IMR-90 (cell line): ENCODE results near the gene CPHXL2. TPM values are rescaled to one million over a fixed set of nuclear protein-coding genes. Genes with fewer than 3 reads are reported as not detected.

Source experiments
- ATAC-seq: fragments of 200-7000 bp; cut with Tn5 transposase; 2 replicates; pipeline ENCODE4 v1.9.1; 2020; ENCODE audit warnings: low read depth, mild to moderate bottlenecking, moderate library complexity
- BruUV-seq: library from RNA; stranded (reverse); fragments of 400-500 nt; replicated peaks from 2 replicates; lab custom pipeline; 2021; lab: Mats Ljungman, UMichigan
- CTCF ChIA-PET: fragments of 300-600 bp; formaldehyde crosslinking; extraction: SDS; loops from one replicate; lab custom pipeline; 2021; ENCODE audit warnings: antibody characterized with exemption; lab: Yijun Ruan, JAX
- POLR2A ChIA-PET: fragments of 300-600 bp; sonication (Branson Sonifier 250); formaldehyde crosslinking; loops from one replicate; lab custom pipeline; 2022; ENCODE audit warnings: antibody characterized with exemption; ENCODE audit not compliant: unreplicated experiment; lab: Charles Lee
- DNase-seq: peaks from one replicate; pipeline ENCODE4 v3.0.0; 2013
- H2AFZ ChIP-seq: replicated peaks from 2 replicates; pipeline ENCODE3; 2013; ENCODE audit warnings: low read length, mild to moderate bottlenecking; ENCODE audit not compliant: poor library complexity
- H2AK5ac ChIP-seq: 2 replicates; pipeline ENCODE4 v1.6.1; 2013; ENCODE audit warnings: low read depth, low read length, inconsistent platforms
- H2AK9ac ChIP-seq: replicated peaks from 2 replicates; pipeline ENCODE3; 2013; ENCODE audit warnings: mild to moderate bottlenecking, low read depth, low read length, moderate library complexity; ENCODE audit not compliant: poor library complexity
- H2BK120ac ChIP-seq: 2 replicates; pipeline ENCODE4 v1.6.1; 2013; ENCODE audit warnings: low read depth, low read length, inconsistent platforms
- H2BK15ac ChIP-seq: 3 replicates; pipeline ENCODE4 v1.6.1; 2013; ENCODE audit warnings: low read depth, low read length, inconsistent platforms
- H2BK20ac ChIP-seq: 2 replicates; pipeline ENCODE4 v1.6.1; 2013; ENCODE audit warnings: low read depth, mild to moderate bottlenecking, inconsistent platforms, low read length, moderate library complexity
- H2BK5ac ChIP-seq: 2 replicates; pipeline ENCODE4 v1.6.1; 2013; ENCODE audit warnings: mild to moderate bottlenecking, low read depth, low read length, inconsistent platforms; ENCODE audit not compliant: poor library complexity, severe bottlenecking
- H3K14ac ChIP-seq: replicated peaks from 2 replicates; pipeline ENCODE4 v1.6.1; 2013; ENCODE audit warnings: low read depth, low read length, inconsistent platforms
- H3K18ac ChIP-seq: 2 replicates; pipeline ENCODE4 v1.6.1; 2013; ENCODE audit warnings: low read depth, low read length, control low read depth
- H3K23ac ChIP-seq: 2 replicates; pipeline ENCODE4 v1.6.1; 2013; ENCODE audit warnings: low read depth, low read length, inconsistent platforms
- H3K27ac ChIP-seq: 2 replicates; pipeline ENCODE4 v1.5.1; 2013; ENCODE audit warnings: mild to moderate bottlenecking, control low read depth, low read length; ENCODE audit not compliant: insufficient read depth
- H3K27me3 ChIP-seq: 2 replicates; pipeline ENCODE4 v1.6.1; 2013; ENCODE audit warnings: low read length; ENCODE audit not compliant: control insufficient read depth, insufficient read depth
- H3K36me3 ChIP-seq: 2 replicates; pipeline ENCODE4 v1.6.1; 2013; ENCODE audit warnings: low read length, mixed read lengths; ENCODE audit not compliant: control insufficient read depth, insufficient read depth
- H3K4ac ChIP-seq: 2 replicates; pipeline ENCODE4 v1.6.1; 2013; ENCODE audit warnings: low read depth, low read length, inconsistent platforms
- H3K4me1 ChIP-seq: 2 replicates; pipeline ENCODE4 v1.6.1; 2013; ENCODE audit warnings: low read length, mixed read lengths; ENCODE audit not compliant: control insufficient read depth, insufficient read depth
- H3K4me2 ChIP-seq: 2 replicates; pipeline ENCODE4 v1.6.1; 2013; ENCODE audit warnings: low read depth, mild to moderate bottlenecking, control low read depth, low read length, moderate library complexity
- H3K4me3 ChIP-seq: 2 replicates; pipeline ENCODE4 v1.5.1; 2013; ENCODE audit warnings: low read depth, mild to moderate bottlenecking, control low read depth, low read length, moderate library complexity; ENCODE audit not compliant: insufficient read depth
- H3K56ac ChIP-seq: 2 replicates; pipeline ENCODE4 v1.6.1; 2013; ENCODE audit warnings: low read length, inconsistent platforms; ENCODE audit not compliant: insufficient read depth; ENCODE audit errors: extremely low read depth
- H3K79me1 ChIP-seq, 2 experiments: 2 replicates each; pipeline ENCODE4 v1.6.1; 2013; ENCODE audit warnings: low read length in 2 of 2, inconsistent platforms in 1 of 2, low read depth in 1 of 2
- H3K9ac ChIP-seq: 2 replicates; pipeline ENCODE4 v1.6.1; 2013; ENCODE audit warnings: low read depth, low read length, control low read depth
- H3K9me1 ChIP-seq: 2 replicates; pipeline ENCODE4 v1.6.1; 2013; ENCODE audit warnings: low read length, inconsistent platforms; ENCODE audit not compliant: insufficient read depth
- H3K9me3 ChIP-seq: 2 replicates; pipeline ENCODE4 v1.6.1; 2013; ENCODE audit warnings: low read length; ENCODE audit not compliant: control insufficient read depth, insufficient read depth
- H4K20me1 ChIP-seq: 2 replicates; pipeline ENCODE4 v1.6.1; 2013; ENCODE audit warnings: low read length, inconsistent platforms; ENCODE audit not compliant: insufficient read depth
- H4K5ac ChIP-seq: 2 replicates; pipeline ENCODE4 v1.6.1; 2013; ENCODE audit warnings: mild to moderate bottlenecking, low read depth, low read length, control low read depth
- H4K8ac ChIP-seq, 2 experiments: 2 replicates each; pipeline ENCODE4 v1.6.1; 2013; ENCODE audit warnings: low read depth in 2 of 2, low read length in 2 of 2, control low read depth in 1 of 2, inconsistent platforms in 1 of 2
- H4K91ac ChIP-seq: 2 replicates; pipeline ENCODE4 v1.6.1; 2013; ENCODE audit warnings: low read depth, low read length, inconsistent platforms; ENCODE audit not compliant: insufficient read depth
- CHD1 ChIP-seq: IDR thresholded peaks from 2 replicates; pipeline ENCODE4 v1.6.1; 2012; ENCODE audit warnings: low read depth, low read length, improper control_type of control experiment
- MAZ ChIP-seq: IDR thresholded peaks from 2 replicates; pipeline ENCODE4 v1.6.1; 2012; ENCODE audit warnings: low read depth, mild to moderate bottlenecking, low read length, improper control_type of control experiment, moderate library complexity, borderline replicate concordance
- MXI1 ChIP-seq: IDR thresholded peaks from 2 replicates; pipeline ENCODE4 v1.6.1; 2012; ENCODE audit warnings: low read depth, mild to moderate bottlenecking, low read length, moderate library complexity, borderline replicate concordance
- NFE2L2 ChIP-seq: fragments of 150-350 bp; IDR thresholded peaks from 2 replicates; pipeline ENCODE4 v1.6.1; 2016; ENCODE audit warnings: low read depth, mild to moderate bottlenecking, low read length
- WGBS, 2 experiments: methylation state at CpG; one replicate each; pipeline versions ENCODE4 v1.1.5 to v1.1.7; 2013; ENCODE audit warnings: missing lambda C conversion rate in 2 of 2; ENCODE audit not compliant: insufficient read length in 1 of 2; ENCODE audit errors: extremely low coverage in 2 of 2; 5-methylcytosine and 5-hydroxymethylcytosine counted together
- dilution Hi-C: fragments of 300-500 bp; cut with HindIII; formaldehyde crosslinking; loops from one replicate; pipeline ENCODE4 v1.14.3; 2018; ENCODE audit warnings: low sequenced_read_pairs; ENCODE audit not compliant: unreplicated experiment
- in situ Hi-C: fragments of 300-500 bp; cut with MboI; formaldehyde crosslinking; loops from 3 replicates; pipeline ENCODE4 v1.14.3; 2019; ENCODE audit warnings: low sequenced_read_pairs, inconsistent platforms, mixed read lengths
- intact Hi-C: fragments of 100-400 bp; cut with micrococcal nuclease; formaldehyde crosslinking; loops from 2 replicates; pipeline ENCODE4 v1.10.0; 2022
- polyA plus RNA-seq, 3 experiments: library from polyadenylated mRNA; depleted of rRNA; stranded (reverse); fragments of >200 nt; gene quantifications; 2 replicates each; pipeline ENCODE4 v1.2.3, GENCODE V29; 2012; ENCODE audit warnings: low replicate concordance in 1 of 3
- total RNA-seq: library from RNA; depleted of rRNA; stranded (reverse); fragments of >200 nt; gene quantifications from 2 replicates; pipeline ENCODE4 v1.2.3, GENCODE V29; 2012
- TF ChIP-seq, protein P1 (sequence below): fragments of 150-350 bp; IDR thresholded peaks from 2 replicates; pipeline ENCODE4 v1.6.1; 2017; ENCODE audit warnings: mild to moderate bottlenecking, antibody characterized with exemption, low read length, low read depth

Gene CPHXL2
- total and polyA plus RNA-seq, 2 of the 4 experiments (the other 2 are of a cell fraction), result not detected

DNA sequence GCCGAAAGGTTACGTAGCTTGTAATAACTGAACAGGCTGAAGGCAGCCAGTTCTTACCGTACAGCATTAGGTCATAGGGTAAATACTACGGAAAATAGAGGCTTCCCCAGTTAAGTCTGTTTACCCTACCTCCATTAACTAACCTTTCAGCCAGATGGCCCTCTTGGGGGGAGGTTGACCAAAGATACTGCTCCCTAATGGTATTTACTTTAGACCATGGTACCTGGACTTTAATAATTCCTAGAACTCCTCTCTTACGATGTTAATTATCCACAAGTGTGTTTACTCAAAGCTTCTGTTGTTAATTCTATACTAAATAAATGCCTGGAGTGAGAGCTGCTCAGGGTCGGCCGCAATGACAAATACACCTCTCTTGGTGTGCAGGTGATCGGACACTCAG lies 44.0 kb downstream of the CPHXL2 start:
- no peaks in the 10 kb centered on the region for H3K9me1 ChIP-seq
- no peak overlapping the region for H4K91ac ChIP-seq
- no peaks in the 10 kb centered on the region for H4K20me1 ChIP-seq
- in situ Hi-C loops, result no loop called here
- intact Hi-C loops, result no loop called here
- H3K14ac ChIP-seq, result no peak overlapping the region
- H3K79me1 ChIP-seq, result peaks cover 6 to 7% of the 10 kb centered on the region in 2 experiments; a peak in 3 of 4 replicates
- no peak overlapping the region for H3K9ac ChIP-seq
- H2AFZ ChIP-seq, result no peak overlapping the region
- DNase-seq, result no peak
- no TSS peak for BruUV-seq
- no peak overlapping the region for H3K4me3 ChIP-seq
- TF ChIP-seq, protein P1, sequence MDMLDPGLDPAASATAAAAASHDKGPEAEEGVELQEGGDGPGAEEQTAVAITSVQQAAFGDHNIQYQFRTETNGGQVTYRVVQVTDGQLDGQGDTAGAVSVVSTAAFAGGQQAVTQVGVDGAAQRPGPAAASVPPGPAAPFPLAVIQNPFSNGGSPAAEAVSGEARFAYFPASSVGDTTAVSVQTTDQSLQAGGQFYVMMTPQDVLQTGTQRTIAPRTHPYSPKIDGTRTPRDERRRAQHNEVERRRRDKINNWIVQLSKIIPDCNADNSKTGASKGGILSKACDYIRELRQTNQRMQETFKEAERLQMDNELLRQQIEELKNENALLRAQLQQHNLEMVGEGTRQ, result no peak
- TF ChIP-seq MXI1 (no peak), CHD1 (no peak), NFE2L2 (no peak), MAZ (no peak)
- no peak overlapping the region for H2BK120ac ChIP-seq
- H2BK20ac ChIP-seq, result no peak overlapping the region
- H2AK5ac ChIP-seq, result no peak overlapping the region
- POLR2A ChIA-PET, result no interaction called here
- no peak overlapping the region for H4K8ac ChIP-seq
- H3K27me3 ChIP-seq, result no peaks in the 10 kb centered on the region
- H3K4ac ChIP-seq, result no peak overlapping the region
- H2BK5ac ChIP-seq, result no peak overlapping the region
- no peak overlapping the region for H3K27ac ChIP-seq
- CTCF ChIA-PET, result interaction anchor here (0.6 to 0.9 kb wide), 2 partner anchors 10 to 111 kb away, joined by 3 read pairs; no protein-coding TSS in a partner anchor
- H3K56ac ChIP-seq, result no peak overlapping the region
- no peaks in the 10 kb centered on the region for H3K9me3 ChIP-seq
- dilution Hi-C loops, result no loop called here
- H3K23ac ChIP-seq, result no peak overlapping the region
- H3K4me2 ChIP-seq, result no peak overlapping the region
- peaks cover 81% of the 10 kb centered on the region for H3K36me3 ChIP-seq
- no peaks in the 10 kb centered on the region for H3K4me1 ChIP-seq
- no peak overlapping the region for H2BK15ac ChIP-seq
- no peak for ATAC-seq
- H2AK9ac ChIP-seq, result no peak overlapping the region
- WGBS, 2 experiments, result no CpG with 5 or more reads among the region's 8 CpGs
- no peak overlapping the region for H3K18ac ChIP-seq
- no peak overlapping the region for H4K5ac ChIP-seq
